GM12872 (cell line): ENCODE measurements around the gene PLAA.

ENCODE experiments used
- CTCF ChIP-seq: IDR thresholded peaks from 3 replicates; pipeline ENCODE4 v1.5.1; 2011; ENCODE audit warnings: low read depth, mild to moderate bottlenecking, low read length, moderate library complexity; ENCODE audit not compliant: insufficient read depth

PLAA gene

GRCh38 chr9:26925609-26926008 lies 21.4 kb downstream of the PLAA start:
- TF ChIP-seq CTCF = no peak

- TF ChIP-seq CTCF = no peak
Measured at GRCh38 chr9:26919698-26920097, 27.3 kb downstream of the PLAA start.

GRCh38 chr9:26913138-26913668 lies 33.8 kb downstream of the PLAA start:
- TF ChIP-seq CTCF = no peak

- TF ChIP-seq CTCF = no peak
Measured at GRCh38 chr9:26904671-26905070, 42.4 kb downstream of the PLAA start.

GRCh38 chr9:26904070-26904469 lies 43.0 kb downstream of the PLAA start:
- TF ChIP-seq CTCF = no peak

- no peak for TF ChIP-seq CTCF
Measured at GRCh38 chr9:26893030-26893676, 53.9 kb downstream of the PLAA start.

GRCh38 chr9:26892251-26893029 lies 54.6 kb downstream of the PLAA start, which contains the start of gene CAAP1:
TSS of gene CAAP1 (minus strand) at chr9:26892802. CDS start at chr9:26892715, 87 bp downstream.
- TF ChIP-seq CTCF = peak; percentile 56
